B cell (primary cell): ENCODE data around the gene GALNT17.

Source experiments
- CTCF ChIP-seq: fragments of 200-600 bp; IDR thresholded peaks from one replicate; pipeline ENCODE4 v1.8.0; 2022; ENCODE audit warnings: antibody characterized with exemption, mild to moderate bottlenecking
- EZH2 ChIP-seq: IDR thresholded peaks from 2 replicates; pipeline ENCODE4 v1.6.1; 2012; ENCODE audit warnings: borderline replicate concordance, low read depth, mild to moderate bottlenecking, moderate library complexity, low read length; ENCODE audit not compliant: insufficient read depth, poor library complexity, severe bottlenecking

- TF ChIP-seq CTCF (no peak), EZH2 (no peak)
Measured at GRCh38 chr7:71300603-71301002, 168.7 kb downstream of the GALNT17 start.
